ENCODE data around the gene ERC2.

The ERC2 gene

DNA sequence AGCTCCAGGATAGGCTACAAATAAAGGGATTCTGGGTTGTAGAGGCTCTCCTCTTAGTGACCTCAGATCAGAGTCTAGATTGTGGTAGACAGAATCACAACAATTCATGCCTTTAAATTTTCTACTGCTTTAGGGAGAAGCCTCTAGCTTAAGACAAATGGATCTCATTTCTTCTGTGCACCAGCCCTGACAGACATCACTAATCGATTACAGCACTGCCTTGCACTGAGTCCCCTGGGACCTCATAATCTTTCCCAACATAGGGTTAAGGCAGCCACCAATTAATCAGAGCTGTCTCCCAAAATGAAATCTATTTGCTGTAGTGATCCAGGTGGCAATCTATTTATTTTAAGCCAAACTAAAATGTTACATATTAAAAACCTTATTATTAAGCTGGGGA is 544.6 kb downstream of the ERC2 start:
- no peak for DNase-seq (ENCODE audit: low read depth)

- DNase-seq (ENCODE audit: low read depth), result no peak
Measured at GRCh38 chr3:55923207-55923606, 545.1 kb downstream of the ERC2 start.

DNA sequence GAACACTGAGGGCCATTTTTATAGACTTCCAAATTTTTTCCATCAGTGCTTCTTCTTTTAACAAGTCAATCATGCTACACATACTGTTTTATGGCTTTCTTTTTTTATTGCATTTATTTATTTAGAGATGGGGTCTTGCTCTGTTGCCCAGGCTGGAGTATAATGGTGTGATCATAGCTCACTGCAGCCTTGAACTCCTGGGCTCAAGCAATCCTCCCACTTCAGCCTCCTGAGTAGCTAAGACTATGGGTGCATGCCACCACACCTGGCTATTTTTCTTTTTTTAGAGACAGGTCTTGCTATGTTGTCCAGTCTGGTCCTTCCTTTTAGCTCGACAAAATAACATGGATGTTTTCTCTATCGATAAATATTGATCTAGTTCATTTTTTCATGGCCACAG is 555.4 kb downstream of the ERC2 start:
- DNase-seq (ENCODE audit: low read depth), result no peak

- no peak for DNase-seq (ENCODE audit: low read depth)
Measured at GRCh38 chr3:55911266-55911665, 557.0 kb downstream of the ERC2 start.

- no peak for DNase-seq (ENCODE audit: low read depth)
Measured at GRCh38 chr3:55910543-55910942, 557.7 kb downstream of the ERC2 start.

- no peak for DNase-seq (ENCODE audit: low read depth)
Measured at GRCh38 chr3:55909373-55909772, 558.9 kb downstream of the ERC2 start.

GRCh38 chr3:55907616-55908015 is 560.7 kb downstream of the ERC2 start:
- no peak for DNase-seq (ENCODE audit: low read depth)

DNA sequence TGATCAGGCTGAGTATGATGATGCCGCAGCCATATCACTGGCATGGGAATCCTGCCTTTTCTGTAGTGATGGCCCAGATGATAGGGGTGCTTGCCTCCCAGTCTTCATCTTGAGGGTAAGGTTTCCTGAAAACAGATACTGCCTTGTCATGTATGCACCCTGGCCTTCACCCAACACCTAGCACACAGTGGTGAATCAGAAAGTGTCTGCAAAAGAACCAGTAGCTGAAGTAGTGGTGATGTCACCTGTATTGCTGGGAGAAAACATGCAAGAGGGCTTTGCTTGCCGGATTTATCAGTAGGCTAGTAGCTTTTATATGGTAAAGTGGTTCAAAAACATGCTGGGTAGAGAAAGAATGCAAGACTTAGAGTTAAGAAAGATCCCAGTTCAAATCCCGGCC is 561.4 kb downstream of the ERC2 start:
- DNase-seq (ENCODE audit: low read depth), result no peak

DNA sequence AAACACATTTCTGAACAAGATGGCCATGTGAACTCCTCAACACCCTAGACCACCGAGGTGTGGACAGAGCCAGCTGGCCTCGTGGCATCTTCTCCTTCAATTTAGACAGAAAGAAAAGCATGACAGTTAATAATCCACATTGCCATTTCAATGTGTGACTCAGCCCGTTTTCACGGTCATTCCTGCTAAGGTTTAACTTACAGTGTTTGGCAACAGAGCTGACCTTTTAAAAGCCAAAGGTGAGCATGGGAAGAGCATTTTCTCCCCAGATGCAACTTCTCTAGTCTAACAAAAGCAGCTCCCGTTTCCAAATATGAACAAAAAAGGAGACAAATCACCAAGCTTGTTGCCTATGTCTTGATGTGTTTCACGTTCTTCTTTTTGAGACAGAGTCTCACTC is 563.6 kb downstream of the ERC2 start:
- no peak for DNase-seq (ENCODE audit: low read depth)

- no peak for DNase-seq (ENCODE audit: low read depth)
Measured at GRCh38 chr3:55903680-55904079, 564.6 kb downstream of the ERC2 start.

DNA sequence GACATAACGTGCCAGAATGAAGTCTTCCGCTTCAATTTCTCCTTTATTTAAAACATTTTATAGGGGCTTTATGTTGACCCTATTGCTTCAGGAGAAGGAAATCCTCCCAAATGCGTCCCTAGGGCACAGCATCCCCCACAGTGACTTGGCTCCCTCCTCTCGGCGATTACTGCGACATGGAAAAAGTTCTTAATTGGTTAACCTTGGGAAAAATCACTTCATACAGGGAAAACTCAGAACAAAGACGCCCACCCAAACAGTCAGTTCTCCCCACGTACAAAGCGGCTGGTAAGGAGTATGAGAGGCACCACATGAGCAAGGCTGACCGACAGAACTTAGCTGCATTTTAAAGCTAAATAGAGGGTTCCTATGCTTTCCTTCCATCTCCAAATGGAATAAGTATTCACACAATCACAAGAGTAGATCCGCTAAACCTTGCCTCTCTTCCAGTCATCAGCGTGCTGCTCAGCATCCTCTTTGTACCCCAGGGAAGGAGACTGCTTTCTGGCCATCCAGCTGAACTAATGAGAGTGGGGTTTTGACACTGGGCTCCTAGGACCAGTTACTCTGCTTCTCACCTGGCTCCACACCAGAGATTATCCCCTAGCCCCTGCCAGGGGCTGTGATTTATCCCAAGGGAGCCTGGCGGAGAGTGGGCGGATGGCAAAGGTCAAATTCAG is 565.9 kb downstream of the ERC2 start:
- no peak for DNase-seq (ENCODE audit: low read depth)

DNA sequence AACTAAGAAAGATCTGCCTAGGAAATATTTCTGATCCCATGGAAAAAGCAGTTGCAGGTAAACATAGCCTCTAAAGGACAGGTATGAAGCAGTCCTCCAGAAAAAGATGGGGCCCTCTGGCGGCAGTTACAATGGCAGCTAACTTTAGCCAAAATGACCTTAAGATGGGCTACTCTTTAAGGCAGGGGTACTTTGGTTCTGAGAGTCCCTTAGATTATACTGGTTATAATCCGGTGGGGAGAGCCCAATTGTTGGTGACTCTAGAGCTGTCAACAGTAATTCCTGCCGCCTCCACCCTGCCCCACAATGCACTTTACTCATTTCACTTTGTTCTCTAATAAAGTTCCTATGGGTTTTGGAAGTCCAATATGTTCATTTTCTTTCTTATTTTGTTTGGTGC is 568.4 kb downstream of the ERC2 start:
- DNase-seq (ENCODE audit: low read depth), result no peak

DNA sequence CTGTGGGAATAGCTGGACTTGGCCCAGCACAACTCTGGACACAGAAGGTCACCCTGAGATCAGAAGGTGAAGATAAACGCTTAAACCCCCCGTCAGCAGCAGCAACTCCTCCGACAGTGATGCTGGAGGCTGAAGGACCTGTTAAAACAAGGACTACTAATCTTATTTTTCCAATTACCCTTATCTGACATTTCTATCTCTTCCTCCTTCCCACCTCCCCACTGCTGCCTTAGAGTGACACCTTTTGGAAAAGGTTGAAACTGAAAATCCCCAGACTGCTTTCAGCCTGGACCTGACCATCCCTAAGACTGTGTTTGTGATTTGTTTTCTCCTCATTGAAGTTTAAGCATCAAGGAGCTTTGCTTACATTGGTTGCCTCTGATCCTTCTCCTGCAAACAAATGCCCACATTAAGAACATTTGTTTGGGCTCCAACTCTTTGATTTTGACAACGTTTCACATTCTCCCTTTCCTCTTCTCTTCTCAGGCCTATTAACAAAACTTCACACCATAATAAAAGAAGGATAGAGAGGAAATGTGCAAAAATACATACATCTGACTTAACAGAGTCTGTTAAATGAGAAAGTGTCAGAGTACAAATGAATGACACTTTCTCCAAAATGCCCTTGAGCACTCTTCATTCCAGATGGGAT is 570.6 kb downstream of the ERC2 start:
- DNase-seq (ENCODE audit: low read depth), result no peak

GRCh38 chr3:55895897-55896566 is 572.2 kb downstream of the ERC2 start:
- DNase-seq (ENCODE audit: low read depth), result no peak

- DNase-seq (ENCODE audit: low read depth), result no peak
Measured at GRCh38 chr3:55894605-55895004, 573.7 kb downstream of the ERC2 start.

DNA sequence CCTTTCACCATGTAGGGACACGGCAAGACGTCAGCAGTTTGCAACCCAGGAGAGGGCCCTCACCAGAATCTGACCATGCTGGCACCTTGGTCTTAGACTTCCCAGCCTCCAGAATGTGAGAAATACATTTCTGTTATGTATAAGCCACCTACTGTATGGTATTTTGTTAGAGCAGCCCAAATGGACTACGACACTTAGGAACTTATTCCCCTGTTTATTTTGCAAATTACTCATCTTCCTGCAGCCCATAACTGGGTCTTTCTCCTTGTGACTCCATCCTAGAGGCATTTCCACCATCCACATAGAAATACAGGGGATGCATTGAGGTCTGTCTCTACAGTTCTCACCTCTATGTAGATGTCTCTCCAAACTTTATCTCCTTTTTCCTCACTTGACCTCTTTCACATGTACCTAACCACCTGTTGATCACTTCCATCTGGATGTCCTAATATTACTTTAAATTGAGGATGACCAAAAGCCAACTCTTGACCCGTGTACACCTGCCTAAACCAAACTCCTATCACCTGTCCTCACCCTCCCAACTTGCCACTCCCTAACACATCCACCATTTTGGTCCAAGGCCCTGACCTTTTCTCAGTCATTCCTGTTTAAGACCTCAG is 575.1 kb downstream of the ERC2 start:
- DNase-seq (ENCODE audit: low read depth), result no peak

DNA sequence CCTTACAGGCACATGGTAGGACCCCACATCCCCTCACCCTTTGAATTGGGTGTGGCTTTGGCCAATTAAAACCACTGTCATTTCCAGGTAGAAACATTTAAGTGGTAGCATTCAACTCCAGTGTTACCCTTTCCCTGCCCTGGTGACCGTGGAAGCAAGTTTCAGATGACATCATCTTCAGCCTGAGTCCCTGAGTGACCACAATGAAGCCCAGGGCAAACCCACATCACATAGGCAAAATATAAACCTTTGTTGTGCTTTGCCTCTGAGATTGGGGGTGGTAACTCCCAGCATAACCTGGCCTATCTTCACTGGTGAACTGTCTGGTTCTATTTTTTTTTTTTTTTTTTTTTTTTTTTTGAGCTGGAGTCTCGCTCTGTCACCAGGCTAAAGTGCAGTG is 577.2 kb downstream of the ERC2 start:
- no peak for DNase-seq (ENCODE audit: low read depth)

- no peak for DNase-seq (ENCODE audit: low read depth)
Measured at GRCh38 chr3:55888282-55888885, 579.9 kb downstream of the ERC2 start.

DNA sequence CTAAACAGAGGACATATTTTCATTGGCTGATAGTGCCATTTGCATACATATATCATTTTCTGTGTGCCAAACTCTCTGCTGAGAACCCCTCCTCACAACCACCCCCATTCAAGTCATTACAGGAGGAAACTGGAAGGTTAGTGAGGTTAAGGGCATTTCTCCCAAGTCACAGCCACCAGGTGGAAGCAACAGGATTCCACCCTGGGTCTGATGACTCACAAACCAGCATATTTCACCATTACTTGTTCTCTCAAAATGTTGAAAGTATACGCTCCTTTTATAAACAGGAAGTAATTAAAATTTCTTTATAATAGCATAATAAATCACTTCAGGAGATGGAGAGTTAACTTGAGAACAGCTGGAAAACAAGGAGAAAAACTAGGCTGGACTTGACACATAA is 582.5 kb downstream of the ERC2 start:
- DNase-seq (ENCODE audit: low read depth), result no peak

GRCh38 chr3:55884491-55885285 is 583.6 kb downstream of the ERC2 start:
- no peak for DNase-seq (ENCODE audit: low read depth)

DNA sequence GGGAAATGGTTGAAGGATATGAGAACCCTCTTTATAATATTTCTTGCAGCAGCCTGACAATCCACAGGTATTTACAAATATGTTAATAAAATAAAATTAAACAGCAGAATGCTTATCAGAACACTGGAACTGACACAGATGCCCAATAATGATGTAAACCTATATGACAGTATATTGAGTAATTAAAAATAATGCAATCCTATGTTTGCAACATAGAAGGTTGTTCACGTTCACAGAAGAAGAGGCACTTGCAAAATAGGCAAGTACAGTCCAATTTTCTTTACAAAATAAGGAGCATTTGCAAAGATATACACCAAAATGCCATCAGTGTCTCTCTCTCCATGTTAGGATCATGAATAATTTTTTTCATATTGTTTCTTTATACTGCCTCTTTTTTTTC is 584.2 kb downstream of the ERC2 start:
- no peak for DNase-seq (ENCODE audit: low read depth)

GRCh38 chr3:55882006-55882405 is 586.3 kb downstream of the ERC2 start:
- DNase-seq (ENCODE audit: low read depth), result no peak
